Fibroblast of villous mesenchyme (primary cell): Measurements from ENCODE around the gene SLC46A3. TPM values are rescaled to one million over a fixed set of nuclear protein-coding genes. Genes with fewer than 3 reads are reported as not detected.
"Not testable (repeated sequence)": the region's sequence is repeated elsewhere in the genome, so short reads cannot be mapped to it uniquely, and the experiment has no call there.

Experiments used
- DNase-seq: peaks from one replicate; pipeline ENCODE4 v3.0.0-alpha.2; 2010; ENCODE audit warnings: low read depth
- H3K4me3 ChIP-seq: 2 replicates; pipeline ENCODE4 v1.5.1; 2011; ENCODE audit warnings: low read depth, mild to moderate bottlenecking, low read length
- CTCF ChIP-seq: IDR thresholded peaks from 2 replicates; pipeline ENCODE4 v1.5.1; 2012; ENCODE audit warnings: low read depth, mild to moderate bottlenecking, low read length; ENCODE audit not compliant: insufficient read depth
- total RNA-seq: library from RNA; depleted of rRNA; stranded (reverse); fragments of >200 nt; gene quantifications from 2 replicates; pipeline ENCODE4 v1.2.3, GENCODE V29; 2012

The SLC46A3 gene
- total RNA-seq, 1 donor: 4.7 TPM

DNA sequence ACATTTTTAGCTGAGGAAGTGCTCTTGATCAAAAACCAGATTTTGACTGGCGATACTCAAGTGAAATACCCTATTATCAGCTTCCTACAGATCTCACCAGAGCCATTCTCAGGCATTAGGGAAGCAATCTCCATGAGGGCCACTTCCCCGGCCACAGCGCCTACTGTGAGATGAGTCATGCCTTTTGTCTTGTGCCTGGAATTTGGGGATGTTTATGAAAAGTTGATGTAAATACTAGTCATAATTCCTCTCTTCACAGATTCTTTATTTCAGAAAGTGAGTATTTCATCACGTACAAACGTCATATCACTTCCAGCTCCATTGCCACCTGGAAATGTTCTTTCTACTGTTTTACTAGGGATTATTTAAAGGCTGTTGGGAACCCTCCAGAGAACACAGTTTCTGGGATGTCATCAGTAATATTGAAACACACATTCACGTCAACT lies 25.3 kb upstream of the SLC46A3 start:
- TF ChIP-seq CTCF: no peak
- H3K4me3 ChIP-seq: no peak overlapping the region
- DNase-seq: peak; percentile 95

GRCh38 chr13:28743499-28744083 lies 24.8 kb upstream of the SLC46A3 start:
- H3K4me3 ChIP-seq: no peak overlapping the region
- no peak for TF ChIP-seq CTCF
- no peak for DNase-seq

DNA sequence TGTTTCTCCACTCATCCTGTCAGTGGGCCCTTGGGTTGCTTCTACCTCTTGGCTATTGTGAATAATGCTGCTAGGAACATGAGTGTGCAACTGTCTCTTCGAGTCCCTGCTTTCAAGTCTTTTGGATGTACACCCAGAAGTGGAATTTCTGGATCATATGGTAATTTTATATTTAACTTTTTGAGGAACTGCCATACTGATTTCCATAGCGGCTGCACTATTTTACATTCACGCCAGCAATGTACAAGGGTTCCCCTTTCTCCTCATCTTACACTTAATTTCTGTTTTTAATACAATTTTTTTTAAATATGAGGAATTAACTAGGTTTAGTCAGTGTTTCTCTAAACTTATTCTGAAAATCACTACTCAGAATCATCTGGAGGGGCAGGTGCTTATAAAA lies 24.2 kb upstream of the SLC46A3 start:
- DNase-seq: no peak
- no peak for TF ChIP-seq CTCF
- H3K4me3 ChIP-seq: no peak overlapping the region

DNA sequence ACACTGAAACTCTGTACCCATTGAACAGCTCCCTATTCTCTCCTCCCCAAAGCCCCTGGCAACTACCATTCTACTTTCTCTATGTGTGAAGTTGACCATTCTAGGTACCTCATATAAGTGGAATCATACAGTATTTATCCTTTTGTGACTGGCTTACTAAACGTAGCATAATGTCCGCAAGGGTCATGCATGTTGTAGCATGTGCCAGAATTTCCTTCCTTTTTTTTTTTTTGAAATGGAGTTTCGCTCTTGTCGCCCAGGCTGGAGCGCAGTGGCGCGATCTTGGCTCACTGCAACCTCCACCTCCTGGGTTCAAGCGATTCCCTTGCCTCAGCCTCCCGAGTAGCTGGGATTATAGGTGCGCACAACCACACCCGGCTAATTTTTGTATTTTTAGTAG lies 23.7 kb upstream of the SLC46A3 start:
- DNase-seq, H3K4me3 ChIP-seq: not testable (repeated sequence)

- TF ChIP-seq CTCF: no peak
- no peak overlapping the region for H3K4me3 ChIP-seq
- peak; percentile 25 for DNase-seq
Observed at GRCh38 chr13:28741084-28741491, 22.3 kb upstream of the SLC46A3 start.

DNA sequence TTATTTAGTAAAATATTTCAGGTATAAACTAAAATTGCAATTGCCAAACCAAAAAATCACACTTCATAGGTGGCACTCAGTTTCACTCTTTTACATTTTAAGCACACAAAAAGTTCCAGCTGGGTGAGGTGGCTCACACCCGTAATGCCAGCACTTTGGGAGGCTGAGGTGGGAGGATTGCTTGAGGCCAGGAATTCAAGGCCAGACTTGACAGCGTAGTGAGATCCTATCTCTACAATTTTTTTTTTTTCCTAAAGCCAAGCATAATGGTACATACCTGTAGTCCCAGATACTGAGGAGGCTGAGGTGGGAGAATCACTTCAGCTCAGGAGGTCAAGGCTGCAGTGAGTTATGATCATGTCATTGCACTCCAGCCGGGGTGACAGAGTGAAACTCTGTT lies 20.6 kb upstream of the SLC46A3 start:
- DNase-seq: no peak
- H3K4me3 ChIP-seq: no peak overlapping the region
- TF ChIP-seq CTCF: no peak

DNA sequence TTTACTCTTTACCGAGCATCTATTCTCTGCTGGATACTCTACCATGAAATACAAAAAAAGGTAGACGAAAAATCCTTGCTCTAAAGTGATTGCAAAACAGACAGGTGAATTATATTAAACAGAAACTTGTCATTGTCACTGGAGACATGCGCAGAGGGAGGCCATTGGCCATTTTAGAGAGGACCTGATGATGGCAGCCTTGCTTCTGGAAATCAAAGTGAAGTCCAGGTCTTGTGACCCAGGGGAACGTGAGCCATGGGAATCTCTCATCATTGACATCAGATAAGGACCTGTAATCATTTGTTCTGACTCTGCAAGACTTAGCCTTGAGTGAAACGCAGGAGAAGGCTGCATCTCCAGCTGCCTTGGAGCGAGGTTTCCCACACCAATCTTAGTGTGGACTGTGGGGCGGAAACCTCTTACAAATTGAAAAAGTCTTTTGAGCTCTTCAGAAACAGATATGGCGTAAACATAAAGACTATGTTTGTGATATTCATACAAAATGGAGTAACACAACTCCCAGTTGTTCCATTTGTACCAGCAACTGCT lies 16.8 kb upstream of the SLC46A3 start:
- no peak for DNase-seq
- TF ChIP-seq CTCF: no peak
- H3K4me3 ChIP-seq: no peak overlapping the region
